Mammary epithelial cell (primary cell): Measurements from ENCODE around the gene PPA2.

Experiments used
- EZH2 ChIP-seq: IDR thresholded peaks from 2 replicates; pipeline ENCODE4 v1.6.1; 2012; ENCODE audit warnings: low read length, inconsistent platforms, borderline replicate concordance
- TF ChIP-seq, protein P1 (sequence below), 2 donors: IDR thresholded peaks in 1 of 2; conservative IDR thresholded peaks in 1 of 2; 2 replicates each; pipeline ENCODE4 v1.5.1; 2011 to 2012; ENCODE audit warnings: inconsistent platforms in 2 of 2, low read length in 2 of 2, mild to moderate bottlenecking in 2 of 2, control low read depth in 1 of 2, low read depth in 1 of 2; ENCODE audit not compliant: insufficient read depth in 1 of 2; ENCODE audit errors: extremely low read depth in 1 of 2

DNA sequence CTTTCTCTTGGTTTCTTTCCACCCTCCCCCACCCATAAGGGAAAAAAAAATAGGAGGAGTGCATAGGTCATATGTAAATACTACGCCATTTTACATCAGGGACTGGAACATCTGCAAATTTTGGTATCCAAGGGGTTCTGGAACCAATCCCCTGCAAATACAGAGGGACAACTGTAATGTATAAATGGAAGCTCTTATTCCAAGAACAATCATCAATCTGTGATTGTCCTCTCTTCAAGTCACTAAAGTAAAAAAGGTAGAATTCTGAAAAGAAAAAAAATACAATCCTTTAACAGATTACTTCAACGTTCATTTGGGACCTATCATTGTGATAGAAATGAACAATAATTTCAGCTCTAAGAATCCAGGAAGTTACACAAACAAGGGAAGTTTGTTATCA is 13.6 kb downstream of the PPA2 start:
- TF ChIP-seq EZH2 = no peak
- TF ChIP-seq, protein P1, sequence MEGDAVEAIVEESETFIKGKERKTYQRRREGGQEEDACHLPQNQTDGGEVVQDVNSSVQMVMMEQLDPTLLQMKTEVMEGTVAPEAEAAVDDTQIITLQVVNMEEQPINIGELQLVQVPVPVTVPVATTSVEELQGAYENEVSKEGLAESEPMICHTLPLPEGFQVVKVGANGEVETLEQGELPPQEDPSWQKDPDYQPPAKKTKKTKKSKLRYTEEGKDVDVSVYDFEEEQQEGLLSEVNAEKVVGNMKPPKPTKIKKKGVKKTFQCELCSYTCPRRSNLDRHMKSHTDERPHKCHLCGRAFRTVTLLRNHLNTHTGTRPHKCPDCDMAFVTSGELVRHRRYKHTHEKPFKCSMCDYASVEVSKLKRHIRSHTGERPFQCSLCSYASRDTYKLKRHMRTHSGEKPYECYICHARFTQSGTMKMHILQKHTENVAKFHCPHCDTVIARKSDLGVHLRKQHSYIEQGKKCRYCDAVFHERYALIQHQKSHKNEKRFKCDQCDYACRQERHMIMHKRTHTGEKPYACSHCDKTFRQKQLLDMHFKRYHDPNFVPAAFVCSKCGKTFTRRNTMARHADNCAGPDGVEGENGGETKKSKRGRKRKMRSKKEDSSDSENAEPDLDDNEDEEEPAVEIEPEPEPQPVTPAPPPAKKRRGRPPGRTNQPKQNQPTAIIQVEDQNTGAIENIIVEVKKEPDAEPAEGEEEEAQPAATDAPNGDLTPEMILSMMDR (conservative IDR thresholded peaks at IDR 0.05 in 1 of 2, IDR thresholded peaks at IDR 0.05 in 1 of 2; ENCODE audit: extremely low read depth in 1 of 2, insufficient read depth in 1 of 2, low read depth in 1 of 2, low read length in 2 of 2) = no peak
